ENCODE results near the gene CBX2. TPM values are rescaled to one million over a fixed set of nuclear protein-coding genes. Genes with fewer than 3 reads are reported as not detected.

CBX2 gene
- total and polyA plus RNA-seq, 12 donors: 0.06 to 3.4 (median 0.82) TPM

DNA sequence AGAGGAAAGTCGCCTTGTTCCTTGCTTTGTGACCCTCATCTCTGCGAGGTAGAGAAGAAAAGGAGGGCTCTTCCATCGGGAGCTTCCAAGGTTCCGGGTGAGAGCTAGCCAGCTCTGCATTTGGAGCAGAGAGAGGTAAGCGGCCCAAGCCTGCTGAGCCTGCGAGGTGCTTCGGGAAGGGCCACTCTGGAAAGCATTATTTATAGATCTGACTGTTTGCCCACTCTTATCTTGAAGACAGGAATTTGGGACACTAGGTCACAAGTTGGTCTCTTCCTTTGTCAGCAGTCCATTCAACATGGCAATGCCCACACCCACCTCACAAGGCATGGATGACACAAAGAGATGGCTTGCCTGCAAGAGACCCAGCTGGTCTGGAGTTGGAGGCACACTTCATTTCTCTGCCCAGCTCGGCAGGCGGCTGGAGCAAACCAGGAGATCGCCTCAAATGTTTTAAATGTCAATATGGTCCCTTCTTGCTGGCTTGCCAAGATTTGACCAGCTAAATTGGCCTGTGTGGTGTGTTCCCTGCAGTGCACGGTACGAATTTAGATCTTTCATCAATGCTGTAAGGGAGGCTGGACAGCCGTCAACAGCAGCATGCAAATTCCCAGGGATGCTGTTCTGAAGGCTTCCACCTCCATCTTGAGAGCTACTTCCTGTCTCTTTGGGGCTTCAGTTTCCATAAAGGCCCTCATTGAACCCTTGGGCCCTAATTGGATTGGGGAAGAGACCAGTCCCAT lies 41.8 kb downstream of the CBX2 start:
- no peak for TF ChIP-seq POLR2A (IDR thresholded peaks at IDR 0.05)
- TF ChIP-seq, protein P1, sequence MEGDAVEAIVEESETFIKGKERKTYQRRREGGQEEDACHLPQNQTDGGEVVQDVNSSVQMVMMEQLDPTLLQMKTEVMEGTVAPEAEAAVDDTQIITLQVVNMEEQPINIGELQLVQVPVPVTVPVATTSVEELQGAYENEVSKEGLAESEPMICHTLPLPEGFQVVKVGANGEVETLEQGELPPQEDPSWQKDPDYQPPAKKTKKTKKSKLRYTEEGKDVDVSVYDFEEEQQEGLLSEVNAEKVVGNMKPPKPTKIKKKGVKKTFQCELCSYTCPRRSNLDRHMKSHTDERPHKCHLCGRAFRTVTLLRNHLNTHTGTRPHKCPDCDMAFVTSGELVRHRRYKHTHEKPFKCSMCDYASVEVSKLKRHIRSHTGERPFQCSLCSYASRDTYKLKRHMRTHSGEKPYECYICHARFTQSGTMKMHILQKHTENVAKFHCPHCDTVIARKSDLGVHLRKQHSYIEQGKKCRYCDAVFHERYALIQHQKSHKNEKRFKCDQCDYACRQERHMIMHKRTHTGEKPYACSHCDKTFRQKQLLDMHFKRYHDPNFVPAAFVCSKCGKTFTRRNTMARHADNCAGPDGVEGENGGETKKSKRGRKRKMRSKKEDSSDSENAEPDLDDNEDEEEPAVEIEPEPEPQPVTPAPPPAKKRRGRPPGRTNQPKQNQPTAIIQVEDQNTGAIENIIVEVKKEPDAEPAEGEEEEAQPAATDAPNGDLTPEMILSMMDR (IDR thresholded peaks at IDR 0.05): no peak
- 90 to 93% (median 91%) methylated on average over 12 to 13 of the region's 13 CpGs for WGBS, 4 donors
- no peaks in the 10 kb centered on the region for H3K36me3 ChIP-seq (replicated peaks in 1 of 2)
- H3K9me3 ChIP-seq (replicated peaks in 1 of 3): no peaks in the 10 kb centered on the region
- no peak for DNase-seq
- H3K4me1 ChIP-seq (replicated peaks in 1 of 2): peaks cover 8 to 9% of the 10 kb centered on the region in 2 donors
- H3K27me3 ChIP-seq: peaks cover 22% of the 10 kb centered on the region
- no peak overlapping the region for H3K27ac ChIP-seq
- intact Hi-C loops (cut with DNase I): no loop called here
- no peak overlapping the region for H3K4me3 ChIP-seq

DNA sequence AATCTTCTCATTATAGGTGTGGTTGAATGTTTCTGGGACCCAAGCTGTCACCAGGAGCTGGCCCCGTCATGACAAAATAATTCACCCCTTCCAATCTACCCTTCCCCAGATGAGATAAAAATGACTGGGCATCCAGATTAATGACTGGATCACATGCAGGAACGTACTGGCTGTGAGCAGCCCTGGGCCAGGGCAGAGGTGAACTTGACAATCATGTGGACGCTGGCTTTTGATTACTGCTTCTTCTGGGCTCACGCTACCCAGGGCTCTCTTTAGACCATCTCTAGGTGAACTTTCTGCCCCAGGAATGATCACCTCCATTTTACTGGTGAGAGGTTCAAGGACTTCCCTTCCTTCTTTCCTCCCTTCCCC lies 43.0 kb downstream of the CBX2 start:
- Histone ChIP-seq H3K27me3 (peaks cover 9% of the 10 kb centered on the region), H3K9me3 (replicated peaks in 1 of 3) (no peaks in the 10 kb centered on the region), H3K4me3 (no peak overlapping the region), H3K27ac (no peak overlapping the region), H3K36me3 (replicated peaks in 1 of 2) (no peaks in the 10 kb centered on the region), H3K4me1 (replicated peaks in 1 of 2) (peaks cover 0 to 4% of the 10 kb centered on the region in 2 donors)
- WGBS, 4 donors: 79 to 92% (median 86%) methylated on average over 4 of the region's 4 CpGs
- intact Hi-C loops (cut with DNase I): no loop called here
- DNase-seq: no peak
- TF ChIP-seq POLR2A (IDR thresholded peaks at IDR 0.05): no peak

DNA sequence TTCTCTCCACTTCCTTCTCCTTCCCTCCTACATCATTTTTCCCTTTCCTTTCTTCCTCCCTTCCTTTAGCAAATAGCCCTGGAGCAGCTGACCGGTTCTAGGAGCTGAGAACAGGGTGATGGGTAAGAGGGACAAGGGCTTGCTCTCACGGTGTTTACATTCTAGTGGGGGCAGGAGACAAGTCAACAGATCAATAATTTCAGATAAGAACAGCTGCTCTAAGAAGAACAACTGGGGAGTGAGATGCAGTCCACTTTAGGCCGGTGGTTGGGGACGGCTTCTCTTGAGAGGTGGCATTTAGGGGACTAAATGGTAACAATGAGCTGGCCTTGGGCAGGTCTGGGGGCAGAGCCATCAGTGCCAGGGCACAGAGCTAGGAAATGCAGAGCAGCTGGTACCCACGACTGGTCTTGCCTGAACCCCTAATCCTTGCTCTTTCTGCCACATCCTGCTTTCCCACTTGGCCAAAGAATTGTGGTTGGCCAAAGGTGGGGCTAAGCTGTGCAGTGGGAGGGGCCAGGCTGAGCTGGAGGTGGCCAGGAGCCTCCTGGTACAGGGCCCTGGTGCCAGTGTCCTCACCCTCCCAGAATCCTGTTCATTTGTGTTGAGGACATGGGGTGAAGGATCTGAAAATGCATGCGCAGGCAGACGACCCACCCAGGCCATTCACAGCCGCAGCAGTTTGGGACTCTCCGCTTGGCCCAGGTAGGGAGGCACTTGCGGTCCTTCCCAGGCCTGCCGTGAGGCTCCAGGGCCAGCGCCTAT lies 43.6 kb downstream of the CBX2 start:
- peaks cover 4% of the 10 kb centered on the region for H3K27me3 ChIP-seq
- no peaks in the 10 kb centered on the region for H3K9me3 ChIP-seq (replicated peaks in 1 of 3)
- H3K36me3 ChIP-seq (replicated peaks in 1 of 2): no peaks in the 10 kb centered on the region
- no peak for DNase-seq
- WGBS, 4 donors: 80 to 94% (median 92%) methylated on average over 5 to 12 of the region's 12 CpGs
- intact Hi-C loops (cut with DNase I): no loop called here
- peaks cover 0 to 9% of the 10 kb centered on the region in 2 donors for H3K4me1 ChIP-seq (replicated peaks in 1 of 2)
- no peak overlapping the region for H3K27ac ChIP-seq
- no peak overlapping the region for H3K4me3 ChIP-seq
- TF ChIP-seq, protein P1 (IDR thresholded peaks at IDR 0.05): no peak
- no peak for TF ChIP-seq POLR2A (IDR thresholded peaks at IDR 0.05)

DNA sequence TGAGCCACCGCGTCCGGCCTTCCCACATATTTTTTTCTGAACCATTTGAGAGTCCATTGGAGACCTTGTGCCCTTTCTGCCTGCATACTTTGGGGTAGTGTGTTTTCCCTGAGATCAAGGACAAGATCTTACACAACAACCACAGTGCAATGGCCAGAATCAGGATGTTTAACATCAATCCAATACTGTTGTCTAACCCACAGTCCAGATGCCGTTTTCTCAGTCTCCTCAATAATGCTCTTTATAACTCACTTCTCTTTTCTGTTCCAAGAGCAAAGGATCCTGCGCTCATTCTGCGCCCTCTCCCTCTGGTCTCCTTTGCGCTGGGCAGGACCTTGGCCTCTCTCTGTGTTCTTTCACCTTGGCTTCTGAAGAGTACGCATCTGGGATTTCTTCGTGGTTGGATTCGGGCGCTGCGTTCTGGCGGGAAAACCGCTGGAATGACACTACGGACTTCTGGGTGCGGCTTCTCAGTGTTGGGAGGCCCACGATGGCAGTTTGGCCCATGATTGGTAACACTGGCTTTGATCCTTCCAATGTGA lies 44.7 kb downstream of the CBX2 start:
- H3K27me3 ChIP-seq: no peaks in the 10 kb centered on the region
- no peak overlapping the region for H3K4me3 ChIP-seq
- DNase-seq: no peak
- intact Hi-C loops (cut with DNase I): no loop called here
- no peaks in the 10 kb centered on the region for H3K9me3 ChIP-seq (replicated peaks in 1 of 3)
- TF ChIP-seq POLR2A (IDR thresholded peaks at IDR 0.05): no peak
- TF ChIP-seq, protein P1 (IDR thresholded peaks at IDR 0.05): no peak
- 84 to 91% (median 86%) methylated on average over 17 of the region's 17 CpGs for WGBS, 4 donors
- H3K4me1 ChIP-seq (replicated peaks in 1 of 2): peaks cover 0 to 9% of the 10 kb centered on the region in 2 donors
- no peak overlapping the region for H3K27ac ChIP-seq
- H3K36me3 ChIP-seq (replicated peaks in 1 of 2): no peaks in the 10 kb centered on the region
